H1 (cell line): ENCODE measurements around the gene GABRG3. TPM values are rescaled to one million over a fixed set of nuclear protein-coding genes. Genes with fewer than 3 reads are reported as not detected.

Experiments
- CTCF ChIA-PET: fragments of 300-600 bp; sonication (Branson Sonifier 250); formaldehyde crosslinking; loops from one replicate; lab custom pipeline; 2021; ENCODE audit not compliant: partially characterized antibody; lab: Charles Lee
- POLR2A ChIA-PET: fragments of 300-600 bp; sonication (Branson Sonifier 250); formaldehyde crosslinking; loops from one replicate; lab custom pipeline; 2021; ENCODE audit warnings: inconsistent platforms; ENCODE audit not compliant: partially characterized antibody; lab: Charles Lee
- DNase-seq, 2 experiments: peaks; one replicate each; pipeline versions ENCODE4 v3.0.0 to v3.0.0-alpha.2; 2010 to 2022; ENCODE audit warnings: low spot score in 2 of 2, low read depth in 1 of 2, mixed read lengths in 1 of 2
- FAIRE-seq: peaks from 2 replicates; lab custom pipeline; 2011; peaks lifted over from hg19 to GRCh38; lab: Jason Lieb, UNC
- H2AFZ ChIP-seq: 2 replicates; pipeline ENCODE4 v1.8.1; 2012; ENCODE audit warnings: low read length, inconsistent platforms
- H2AK5ac ChIP-seq: 2 replicates; pipeline ENCODE4 v1.6.1; 2013; ENCODE audit warnings: low read depth, low read length
- H2BK120ac ChIP-seq: replicated peaks from 2 replicates; pipeline ENCODE3; 2013; ENCODE audit warnings: low read depth, low read length, inconsistent platforms
- H2BK12ac ChIP-seq: 2 replicates; pipeline ENCODE4 v1.6.1; 2013; ENCODE audit warnings: low read depth, low read length
- H2BK15ac ChIP-seq: 2 replicates; pipeline ENCODE4 v1.6.1; 2013; ENCODE audit warnings: low read length
- H2BK20ac ChIP-seq: 2 replicates; pipeline ENCODE4 v1.6.1; 2013; ENCODE audit warnings: low read length
- H2BK5ac ChIP-seq: 2 replicates; pipeline ENCODE4 v1.6.1; 2013; ENCODE audit warnings: low read depth, low read length
- H3K14ac ChIP-seq: 2 replicates; pipeline ENCODE4 v1.6.1; 2013; ENCODE audit warnings: inconsistent platforms; ENCODE audit not compliant: insufficient read length
- H3K18ac ChIP-seq: 2 replicates; pipeline ENCODE4 v1.6.1; 2013; ENCODE audit warnings: low read length; ENCODE audit errors: extremely low read depth
- H3K23ac ChIP-seq: 2 replicates; pipeline ENCODE4 v1.6.1; 2013; ENCODE audit warnings: inconsistent platforms; ENCODE audit not compliant: insufficient read length
- H3K23me2 ChIP-seq: 2 replicates; pipeline ENCODE4 v1.6.1; 2013; ENCODE audit warnings: low read depth, low read length
- H3K27ac ChIP-seq: 2 replicates; pipeline ENCODE4 v1.6.1; 2011; ENCODE audit warnings: low read depth, low read length, inconsistent platforms
- H3K27me3 ChIP-seq, 4 experiments: replicated peaks in 1 of 4; 1 replicate in 1 of 4; 2 replicates in 3 of 4; pipeline versions ENCODE4 v1.6.1 to v1.8.1; 2011 to 2013; ENCODE audit warnings: low read length in 3 of 4, mild to moderate bottlenecking in 3 of 4, inconsistent platforms in 2 of 4, mixed read lengths in 2 of 4, moderate library complexity in 1 of 4; ENCODE audit not compliant: control insufficient read depth in 3 of 4, insufficient read depth in 3 of 4; ENCODE audit errors: extremely low read depth in 1 of 4
- H3K36me3 ChIP-seq, 4 experiments: 2 replicates each; pipeline versions ENCODE4 v1.6.1 to v1.8.1; 2011 to 2013; ENCODE audit warnings: mild to moderate bottlenecking in 4 of 4, low read length in 3 of 4, moderate library complexity in 2 of 4, control low read depth in 1 of 4, inconsistent platforms in 1 of 4; ENCODE audit not compliant: insufficient read depth in 4 of 4, control insufficient read depth in 2 of 4
- H3K4ac ChIP-seq: replicated peaks from 2 replicates; pipeline ENCODE3; 2013; ENCODE audit warnings: low read length, low read depth, mixed read lengths, inconsistent platforms; ENCODE audit not compliant: insufficient read length
- H3K4me1 ChIP-seq, 4 experiments: replicated peaks in 1 of 4; 1 replicate in 1 of 4; 2 replicates in 3 of 4; pipeline versions ENCODE4 v1.6.1 to v1.8.1; 2011 to 2013; ENCODE audit warnings: low read length in 3 of 4, inconsistent platforms in 2 of 4, mixed read lengths in 1 of 4; ENCODE audit not compliant: insufficient read depth in 4 of 4, control insufficient read depth in 3 of 4
- H3K4me2 ChIP-seq, 2 experiments: 2 replicates each; pipeline versions ENCODE4 v1.6.1 to v1.8.1; 2011 to 2013; ENCODE audit warnings: low read depth in 2 of 2, low read length in 2 of 2, control low read depth in 1 of 2, inconsistent platforms in 1 of 2, mild to moderate bottlenecking in 1 of 2; ENCODE audit not compliant: insufficient read depth in 1 of 2
- H3K4me3 ChIP-seq, 4 experiments: fragments of 200-600, 300-600 bp in 1 of 4; sonication (generic), shearing (Covaris generic), sonication (Bioruptor Twin) in 1 of 4; 2 replicates each; pipeline versions ENCODE4 v1.5.1 to v1.8.1; 2011 to 2016; ENCODE audit warnings: low read length in 4 of 4, low read depth in 3 of 4, control low read depth in 2 of 4, inconsistent platforms in 2 of 4, mild to moderate bottlenecking in 2 of 4, mixed read lengths in 1 of 4, moderate library complexity in 1 of 4; ENCODE audit not compliant: insufficient read depth in 2 of 4; ENCODE audit errors: extremely low read depth in 1 of 4
- H3K56ac ChIP-seq: replicated peaks from 2 replicates; pipeline ENCODE3; 2013; ENCODE audit warnings: low read depth, mild to moderate bottlenecking, mixed read lengths, low read length, inconsistent platforms; ENCODE audit not compliant: insufficient read length
- H3K79me1 ChIP-seq: 2 replicates; pipeline ENCODE4 v1.6.1; 2013; ENCODE audit warnings: low read depth, low read length, control low read depth
- H3K79me2 ChIP-seq, 2 experiments: 2 replicates each; pipeline versions ENCODE4 v1.6.1 to v1.8.1; 2012 to 2013; ENCODE audit warnings: low read length in 2 of 2, mild to moderate bottlenecking in 2 of 2, inconsistent platforms in 1 of 2; ENCODE audit not compliant: insufficient read depth in 2 of 2, control insufficient read depth in 1 of 2
- H3K9ac ChIP-seq, 4 experiments: replicated peaks in 1 of 4; 1 replicate in 1 of 4; 2 replicates in 3 of 4; pipeline versions ENCODE4 v1.6.1 to v1.8.1; 2011 to 2013; ENCODE audit warnings: low read depth in 3 of 4, low read length in 3 of 4, control low read depth in 2 of 4, mild to moderate bottlenecking in 2 of 4, moderate library complexity in 2 of 4, inconsistent platforms in 1 of 4; ENCODE audit errors: extremely low read depth in 1 of 4
- H3K9me3 ChIP-seq, 2 experiments: 2 replicates each; pipeline versions ENCODE4 v1.6.1 to v1.8.1; 2012 to 2013; ENCODE audit warnings: mild to moderate bottlenecking in 2 of 2, moderate library complexity in 2 of 2, control low read depth in 1 of 2, inconsistent platforms in 1 of 2, low read depth in 1 of 2, low read length in 1 of 2, mixed read lengths in 1 of 2; ENCODE audit not compliant: insufficient read depth in 2 of 2
- H4K20me1 ChIP-seq, 2 experiments: replicated peaks in 1 of 2; 2 replicates each; pipeline versions ENCODE3 to v1.8.1; 2011 to 2013; ENCODE audit warnings: inconsistent platforms in 2 of 2, low read length in 2 of 2, mild to moderate bottlenecking in 1 of 2; ENCODE audit not compliant: insufficient read depth in 2 of 2, control insufficient read depth in 1 of 2
- H4K5ac ChIP-seq: 2 replicates; pipeline ENCODE4 v1.6.1; 2013; ENCODE audit warnings: low read length, low read depth, mixed read lengths, inconsistent platforms; ENCODE audit not compliant: insufficient read length
- H4K8ac ChIP-seq: 2 replicates; pipeline ENCODE4 v1.8.0; 2013; ENCODE audit warnings: mild to moderate bottlenecking, moderate library complexity, low read length, inconsistent platforms; ENCODE audit not compliant: insufficient read depth; ENCODE audit errors: extremely low read depth
- H4K91ac ChIP-seq: replicated peaks from 2 replicates; pipeline ENCODE3; 2013; ENCODE audit warnings: low read length, mixed read lengths, inconsistent platforms; ENCODE audit not compliant: insufficient read length
- E2F6 ChIP-seq: IDR thresholded peaks from 2 replicates; pipeline ENCODE4 v1.6.1; 2012; ENCODE audit warnings: inconsistent platforms
- HDAC2 ChIP-seq, 2 experiments: fragments of 300-600 bp in 1 of 2; sonication (generic) in 1 of 2; IDR thresholded peaks; 2 replicates each; pipeline ENCODE4 v1.6.1; 2011 to 2012; ENCODE audit warnings: low read depth in 2 of 2, low read length in 2 of 2, mild to moderate bottlenecking in 2 of 2, moderate library complexity in 2 of 2, borderline replicate concordance in 1 of 2, inconsistent platforms in 1 of 2
- KDM4A ChIP-seq: IDR thresholded peaks from one replicate; pipeline ENCODE4 v1.7.1; 2012; ENCODE audit warnings: low read depth, mild to moderate bottlenecking, moderate library complexity, low read length, inconsistent platforms; ENCODE audit not compliant: severe bottlenecking
- MAFK ChIP-seq: IDR thresholded peaks from 2 replicates; pipeline ENCODE4 v1.6.1; 2012; ENCODE audit warnings: low read depth, mild to moderate bottlenecking, improper control_type of control experiment, low read length
- PHF8 ChIP-seq: fragments of 200-600 bp; sonication (generic); conservative IDR thresholded peaks from 2 replicates; pipeline ENCODE4 v1.7.1; 2012; ENCODE audit warnings: low read depth, mild to moderate bottlenecking, inconsistent platforms, low read length, moderate library complexity
- WGBS, 2 experiments: shearing (Covaris generic) in 1 of 2; methylation state at CpG; one replicate each; pipeline versions ENCODE4 v1.1.6 to v1.1.7; 2013 to 2015; ENCODE audit warnings: low lambda C conversion rate in 2 of 2, mixed read lengths in 2 of 2, inconsistent platforms in 1 of 2, low coverage in 1 of 2, missing lambda C conversion rate in 1 of 2; ENCODE audit not compliant: insufficient replicate concordance in 2 of 2, insufficient coverage in 1 of 2, insufficient read length in 1 of 2; ENCODE audit errors: extremely low coverage in 1 of 2, missing lambda C conversion rate in 1 of 2; 5-methylcytosine and 5-hydroxymethylcytosine counted together
- polyA plus RNA-seq, 7 experiments: library from polyadenylated mRNA; depleted of rRNA in 3 of 7; stranded (reverse) in 5 of 7; unstranded in 2 of 7; fragments of >200 nt in 5 of 7; fragments of 200-250 nt in 2 of 7; gene quantifications; 1 replicate in 5 of 7; 2 replicates in 1 of 7; 4 replicates in 1 of 7; pipeline versions ENCODE4 v1.2.1 to v1.2.3, GENCODE V29; 2011 to 2013; ENCODE audit warnings: missing spikeins in 2 of 7, mixed read lengths in 2 of 7
- total RNA-seq: library from RNA; stranded (reverse); fragmentation: NEBNext Ultra II Directional; extraction: Animal tissue kit (Norgen Biotek cat#: 25700); gene quantifications from 2 replicates; pipeline ENCODE4 v1.2.1, GENCODE V29; 2021

Gene GABRG3
- total and polyA plus RNA-seq, 2 of the 8 experiments (the other 6 are each of a cell fraction or from before 2014, with no cell fraction given) = 0.17 to 0.80 TPM

GRCh38 chr15:27254801-27255200 is 283.8 kb downstream of the GABRG3 start:
- Histone ChIP-seq H3K18ac (no peak overlapping the region; the same call in 1 of the 2 replicates), H3K79me1 (no peaks in the 10 kb centered on the region), H2AFZ (no peak overlapping the region), H4K5ac (no peak overlapping the region), H3K27ac (no peak overlapping the region), H2BK5ac (no peak overlapping the region), H3K4ac (no peak overlapping the region), H4K20me1 (no peaks in the 10 kb centered on the region), H3K27me3 (no peaks in the 10 kb centered on the region), H3K14ac (no peak overlapping the region), H3K4me3 (no peak overlapping the region), H2BK20ac (no peak overlapping the region), H4K8ac (no peak overlapping the region), H3K4me2 (no peak overlapping the region), H3K23me2 (no peaks in the 10 kb centered on the region), H3K9ac (no peak overlapping the region), H3K9me3 (no peaks in the 10 kb centered on the region), H2BK12ac (no peak overlapping the region), H4K91ac (no peak overlapping the region), H3K4me1 (peaks cover 0 to 8% (median 3%) of the 10 kb centered on the region in 4 experiments), H3K23ac (no peak overlapping the region), H2BK15ac (no peak overlapping the region), H2BK120ac (no peak overlapping the region), H3K56ac (no peak overlapping the region), H2AK5ac (no peak overlapping the region), H3K79me2 (no peaks in the 10 kb centered on the region), H3K36me3 (no peaks in the 10 kb centered on the region)
- FAIRE-seq (no peak), DNase-seq (no peak)
- ChIA-PET POLR2A (no interaction called here), CTCF (no interaction called here)
- TF ChIP-seq PHF8 = no peak
- TF ChIP-seq E2F6 = no peak
- no peak for TF ChIP-seq MAFK
- no peak for TF ChIP-seq KDM4A
- no peak for TF ChIP-seq HDAC2 (IDR thresholded peaks at IDR 0.05; ENCODE audit: borderline replicate concordance in 1 of 2, low read depth in 2 of 2, low read length in 2 of 2)
- WGBS, 2 experiments = 79% methylated on average over 3 of the region's 3 CpGs; no CpG with 5 or more reads in 1 of the 2 experiments
